Islet of Langerhans (tissue), 1 donor: Measurements from ENCODE around the gene ANTXR2.

Experiments
- FAIRE-seq: peaks from one replicate; lab custom pipeline; 2011; peaks lifted over from hg19 to GRCh38; lab: Jason Lieb, UNC

The ANTXR2 gene

GRCh38 chr4:80069108-80069836 is 3.8 kb downstream of the ANTXR2 start:
- no peak for FAIRE-seq

GRCh38 chr4:80065601-80066000 is 7.4 kb downstream of the ANTXR2 start:
- FAIRE-seq: no peak

GRCh38 chr4:80062527-80062926 is 10.5 kb downstream of the ANTXR2 start:
- no peak for FAIRE-seq

GRCh38 chr4:80060804-80061203 is 12.2 kb downstream of the ANTXR2 start:
- FAIRE-seq: no peak

GRCh38 chr4:80058740-80059139 is 14.3 kb downstream of the ANTXR2 start:
- FAIRE-seq: no peak

- no peak for FAIRE-seq
Observed at GRCh38 chr4:80054375-80054774, 18.7 kb downstream of the ANTXR2 start.

GRCh38 chr4:80053140-80053910 is 19.7 kb downstream of the ANTXR2 start:
- FAIRE-seq: no peak

- FAIRE-seq: no peak
Observed at GRCh38 chr4:80049813-80050534, 23.1 kb downstream of the ANTXR2 start.

GRCh38 chr4:80049402-80049801 is 23.6 kb downstream of the ANTXR2 start:
- FAIRE-seq: no peak

GRCh38 chr4:80045786-80046185 is 27.2 kb downstream of the ANTXR2 start:
- no peak for FAIRE-seq

GRCh38 chr4:80043541-80043940 is 29.5 kb downstream of the ANTXR2 start:
- no peak for FAIRE-seq

GRCh38 chr4:80042821-80043220 is 30.2 kb downstream of the ANTXR2 start:
- FAIRE-seq: no peak

- FAIRE-seq: no peak
Observed at GRCh38 chr4:80037864-80038263, 35.2 kb downstream of the ANTXR2 start.

GRCh38 chr4:80036949-80037685 is 35.9 kb downstream of the ANTXR2 start:
- FAIRE-seq: no peak

GRCh38 chr4:80036306-80036705 is 36.7 kb downstream of the ANTXR2 start:
- no peak for FAIRE-seq

GRCh38 chr4:80035336-80035735 is 37.7 kb downstream of the ANTXR2 start:
- no peak for FAIRE-seq

- FAIRE-seq: no peak
Observed at GRCh38 chr4:80033581-80033980, 39.4 kb downstream of the ANTXR2 start.

GRCh38 chr4:80029364-80029763 is 43.7 kb downstream of the ANTXR2 start:
- no peak for FAIRE-seq

GRCh38 chr4:80027611-80028010 is 45.4 kb downstream of the ANTXR2 start:
- FAIRE-seq: no peak

- FAIRE-seq: no peak
Observed at GRCh38 chr4:80026100-80026499, 46.9 kb downstream of the ANTXR2 start.

GRCh38 chr4:80024335-80024734 is 48.7 kb downstream of the ANTXR2 start:
- no peak for FAIRE-seq

GRCh38 chr4:80022282-80022681 is 50.7 kb downstream of the ANTXR2 start:
- FAIRE-seq: no peak
